ENCODE data around the gene TMCC3.

- TF ChIP-seq CTCF (IDR thresholded peaks at IDR 0.05) (no peak), POLR2A (IDR thresholded peaks at IDR 0.05) (no peak), POLR2AphosphoS5 (IDR thresholded peaks at IDR 0.05) (no peak)
Measured at GRCh38 chr12:94620621-94621020, 29.7 kb downstream of the TMCC3 start.

All from prostate gland (tissue), 2 donors.